Measurements from ENCODE around the gene PRR5L.

GRCh38 chr11:36350137-36350513 lies 54.0 kb downstream of the PRR5L start:
- no peak for TF ChIP-seq POLR2AphosphoS5 (IDR thresholded peaks at IDR 0.05)
- TF ChIP-seq, protein P1, sequence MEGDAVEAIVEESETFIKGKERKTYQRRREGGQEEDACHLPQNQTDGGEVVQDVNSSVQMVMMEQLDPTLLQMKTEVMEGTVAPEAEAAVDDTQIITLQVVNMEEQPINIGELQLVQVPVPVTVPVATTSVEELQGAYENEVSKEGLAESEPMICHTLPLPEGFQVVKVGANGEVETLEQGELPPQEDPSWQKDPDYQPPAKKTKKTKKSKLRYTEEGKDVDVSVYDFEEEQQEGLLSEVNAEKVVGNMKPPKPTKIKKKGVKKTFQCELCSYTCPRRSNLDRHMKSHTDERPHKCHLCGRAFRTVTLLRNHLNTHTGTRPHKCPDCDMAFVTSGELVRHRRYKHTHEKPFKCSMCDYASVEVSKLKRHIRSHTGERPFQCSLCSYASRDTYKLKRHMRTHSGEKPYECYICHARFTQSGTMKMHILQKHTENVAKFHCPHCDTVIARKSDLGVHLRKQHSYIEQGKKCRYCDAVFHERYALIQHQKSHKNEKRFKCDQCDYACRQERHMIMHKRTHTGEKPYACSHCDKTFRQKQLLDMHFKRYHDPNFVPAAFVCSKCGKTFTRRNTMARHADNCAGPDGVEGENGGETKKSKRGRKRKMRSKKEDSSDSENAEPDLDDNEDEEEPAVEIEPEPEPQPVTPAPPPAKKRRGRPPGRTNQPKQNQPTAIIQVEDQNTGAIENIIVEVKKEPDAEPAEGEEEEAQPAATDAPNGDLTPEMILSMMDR (IDR thresholded peaks at IDR 0.05) = no peak
- no peak for TF ChIP-seq POLR2A (IDR thresholded peaks at IDR 0.05)

All from sigmoid colon (tissue), 4 donors.